HG03045 (cell line): Measurements from ENCODE around the gene NLRP6.
"Not testable (repeated sequence)": the region's sequence is repeated elsewhere in the genome, so short reads cannot be mapped to it uniquely, and the experiment has no call there.

ENCODE experiments used
- ATAC-seq: cut with Tn5 transposase; IDR thresholded peaks from one replicate; pipeline ENCODE4 v1.9.1; 2021; ENCODE audit warnings: mild to moderate bottlenecking, moderate library complexity; ENCODE audit not compliant: unreplicated experiment

Gene NLRP6

DNA sequence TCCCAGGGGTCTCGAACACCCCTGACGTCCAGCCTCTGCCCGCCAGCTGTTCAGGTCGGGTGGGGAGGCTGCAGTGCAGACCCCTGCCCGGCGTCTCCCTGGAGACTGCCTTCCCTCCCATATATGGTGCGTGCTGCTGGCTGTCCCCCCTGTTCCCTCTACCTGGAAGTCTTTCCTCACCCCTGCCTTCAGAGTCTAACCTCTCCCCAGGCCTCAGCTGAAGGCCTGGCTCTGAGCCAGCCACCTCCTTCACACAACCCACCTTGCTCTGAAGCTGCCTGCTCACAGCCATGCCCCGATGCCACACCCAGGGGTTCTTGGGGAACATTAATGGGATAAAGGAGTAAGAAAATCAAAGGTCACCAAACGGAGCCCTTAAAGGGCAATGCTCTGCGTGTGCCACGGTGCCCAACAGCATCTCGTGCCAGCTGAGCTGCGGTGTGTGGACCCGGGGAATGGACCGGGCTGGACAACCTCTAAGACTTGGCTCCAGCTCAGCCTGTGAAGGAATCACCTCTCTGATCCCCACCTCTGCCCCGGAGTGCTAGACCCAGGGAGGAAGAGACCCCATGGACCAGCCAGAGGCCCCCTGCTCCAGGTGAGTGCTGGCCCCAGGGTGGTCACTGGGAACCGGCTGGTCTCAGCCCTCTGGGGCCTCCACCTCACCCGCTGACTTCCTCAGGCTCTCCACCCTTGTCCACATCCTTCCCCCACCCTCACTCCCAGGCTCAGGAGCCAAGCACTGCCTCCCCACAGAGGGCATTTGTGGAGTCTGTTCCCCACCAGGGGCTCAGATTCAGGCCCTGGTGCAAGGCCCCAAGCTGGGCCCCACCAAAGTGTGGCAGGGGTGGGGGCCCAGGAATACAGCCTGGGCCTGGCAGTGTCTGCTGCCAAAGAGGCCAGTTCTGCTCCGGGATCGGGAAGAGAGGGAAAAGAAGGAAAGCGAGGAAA, at the start of gene NLRP6:
TSS of gene NLRP6 (plus strand) at position 407 of the 951 bp plus-strand sequence. CDS start at position 570, 163 bp downstream.
- no peak for ATAC-seq

DNA sequence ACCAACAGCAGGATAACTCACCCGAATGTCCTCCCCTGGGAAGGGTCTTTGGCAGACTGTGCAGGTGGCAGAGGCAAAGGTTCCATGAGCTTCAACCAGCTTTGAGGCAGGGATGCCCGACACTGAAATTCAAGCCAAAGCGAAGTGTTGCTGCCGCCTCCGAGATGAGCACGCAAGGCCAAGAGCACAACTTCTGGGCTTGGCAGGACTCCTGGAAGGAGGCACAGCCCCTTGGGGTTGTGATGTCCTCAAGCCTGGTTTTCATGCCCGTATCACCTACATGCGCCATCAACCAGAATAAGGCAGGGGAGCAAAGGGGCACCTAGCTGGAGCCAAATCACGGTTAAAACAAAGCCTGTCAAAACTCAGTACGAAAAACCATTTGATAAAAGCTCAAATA, 47.8 kb upstream of the NLRP6 start:
- ATAC-seq: no peak

DNA sequence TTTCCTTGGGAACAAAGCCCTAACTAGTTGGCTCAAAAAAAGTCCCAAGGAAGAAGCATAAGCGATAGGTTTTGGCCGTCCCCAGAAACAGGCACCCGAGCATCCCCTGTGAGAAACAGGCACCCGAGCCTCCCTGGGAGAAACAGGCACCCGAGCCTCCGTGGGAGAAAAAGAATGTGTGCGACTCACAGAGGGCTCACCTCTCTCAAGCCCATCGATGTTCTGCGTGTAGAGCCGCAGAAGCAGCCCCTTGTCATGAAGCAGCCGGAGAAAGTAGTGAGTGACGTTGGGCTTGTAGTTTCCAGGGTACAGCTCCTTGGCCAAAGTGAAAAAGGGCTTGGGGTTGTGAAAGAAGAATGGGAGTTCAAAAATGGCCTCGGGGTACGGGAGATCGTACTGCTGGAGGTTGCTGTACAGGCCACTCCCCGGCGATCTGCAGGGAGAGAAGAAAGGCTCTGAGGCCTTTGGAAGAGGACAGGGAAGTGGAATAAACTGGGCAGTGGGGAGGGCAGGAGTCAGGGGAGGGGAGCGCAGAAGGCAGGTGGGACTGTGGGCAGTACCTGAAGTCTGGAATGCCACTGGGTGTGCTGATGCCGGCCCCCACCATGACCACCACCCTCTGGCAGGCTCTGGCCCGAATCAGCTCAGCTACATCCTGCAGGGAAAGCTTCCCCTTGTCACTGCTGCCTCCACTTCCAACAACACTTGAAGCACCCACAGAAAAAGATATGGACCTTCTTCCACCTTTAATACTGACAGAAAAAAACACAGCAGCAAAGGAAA, 45.2 kb upstream of the NLRP6 start:
- ATAC-seq: no peak

DNA sequence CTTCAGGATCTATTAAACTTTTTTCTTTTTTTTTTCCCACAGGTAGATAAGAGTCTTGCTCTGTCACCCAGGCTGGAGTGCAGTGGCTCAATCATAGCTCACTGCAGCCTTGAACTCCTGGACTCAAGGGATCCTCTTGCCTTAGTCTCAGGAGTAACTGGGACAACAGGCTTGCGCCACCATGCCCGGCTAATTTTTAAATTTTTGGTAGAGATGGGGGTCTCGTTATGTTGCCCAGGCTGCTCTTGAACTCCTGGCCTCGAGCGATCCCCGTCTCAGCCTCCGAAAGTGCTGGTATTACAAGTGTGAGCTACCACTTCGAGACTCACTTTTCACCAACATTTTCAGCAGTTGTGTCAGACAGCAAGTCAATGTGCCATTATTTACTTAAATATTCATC, 43.0 kb upstream of the NLRP6 start:
- no peak for ATAC-seq

DNA sequence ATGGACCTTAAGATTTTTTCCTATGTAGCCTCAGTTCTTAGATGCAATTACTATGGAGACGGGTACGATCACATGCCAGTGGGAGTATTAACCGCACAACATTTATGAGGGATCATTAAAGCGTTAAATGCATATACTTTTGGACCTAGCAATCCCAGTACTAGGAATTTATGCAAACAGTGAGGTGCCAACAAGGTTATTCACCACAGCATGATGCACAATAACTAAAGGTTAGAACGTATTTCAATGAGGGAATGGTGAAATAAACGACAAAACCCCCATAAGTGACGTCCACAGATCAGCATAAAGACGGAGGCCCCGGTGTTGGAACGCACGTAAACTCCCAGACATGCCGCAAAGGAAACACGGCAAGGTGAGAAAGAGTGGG, 42.6 kb upstream of the NLRP6 start:
- no peak for ATAC-seq

DNA sequence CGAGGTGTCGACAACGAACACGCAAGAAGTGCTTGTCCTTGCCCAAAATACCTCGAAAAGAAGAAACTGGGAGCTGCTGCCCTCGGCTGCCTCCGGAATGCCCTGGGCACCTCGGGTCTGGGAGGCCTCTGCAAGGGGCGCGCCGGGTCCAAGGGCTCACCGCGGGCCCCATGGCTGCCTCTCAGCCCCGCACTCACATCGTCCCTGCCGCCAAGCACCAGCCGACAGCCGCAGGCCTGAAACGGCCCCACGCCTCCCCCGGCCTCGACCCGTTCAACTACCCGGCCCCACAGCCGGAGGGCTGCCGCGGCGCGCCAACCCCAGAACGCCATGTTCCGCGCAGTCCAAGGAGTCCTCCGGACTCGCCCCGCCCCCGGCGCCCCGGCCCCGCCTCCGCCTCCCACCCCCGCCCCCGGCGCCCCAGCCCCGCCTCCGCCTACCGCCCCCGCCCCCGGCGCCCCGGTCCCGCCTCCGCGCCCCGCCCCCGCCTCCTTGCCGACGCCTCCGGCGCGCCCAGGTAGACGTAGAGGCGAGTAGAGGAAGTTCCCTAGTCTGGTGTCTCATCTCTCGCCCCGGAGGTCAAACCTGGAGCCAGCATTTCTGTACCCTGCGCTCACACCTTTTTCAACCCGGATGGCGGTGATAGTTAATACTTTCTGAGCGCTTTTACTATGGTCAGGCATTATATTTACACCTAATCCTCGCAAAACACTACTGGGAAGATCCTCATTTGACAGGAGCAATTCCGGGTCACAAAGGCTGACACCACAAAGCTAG, 42.0 kb upstream of the NLRP6 start, which contains the start of gene SIRT3:
TSS of gene SIRT3 (minus strand) at position 346 of the 777 bp plus-strand sequence. CDS start at position 332, 14 bp downstream.
- ATAC-seq: peak; percentile 62

DNA sequence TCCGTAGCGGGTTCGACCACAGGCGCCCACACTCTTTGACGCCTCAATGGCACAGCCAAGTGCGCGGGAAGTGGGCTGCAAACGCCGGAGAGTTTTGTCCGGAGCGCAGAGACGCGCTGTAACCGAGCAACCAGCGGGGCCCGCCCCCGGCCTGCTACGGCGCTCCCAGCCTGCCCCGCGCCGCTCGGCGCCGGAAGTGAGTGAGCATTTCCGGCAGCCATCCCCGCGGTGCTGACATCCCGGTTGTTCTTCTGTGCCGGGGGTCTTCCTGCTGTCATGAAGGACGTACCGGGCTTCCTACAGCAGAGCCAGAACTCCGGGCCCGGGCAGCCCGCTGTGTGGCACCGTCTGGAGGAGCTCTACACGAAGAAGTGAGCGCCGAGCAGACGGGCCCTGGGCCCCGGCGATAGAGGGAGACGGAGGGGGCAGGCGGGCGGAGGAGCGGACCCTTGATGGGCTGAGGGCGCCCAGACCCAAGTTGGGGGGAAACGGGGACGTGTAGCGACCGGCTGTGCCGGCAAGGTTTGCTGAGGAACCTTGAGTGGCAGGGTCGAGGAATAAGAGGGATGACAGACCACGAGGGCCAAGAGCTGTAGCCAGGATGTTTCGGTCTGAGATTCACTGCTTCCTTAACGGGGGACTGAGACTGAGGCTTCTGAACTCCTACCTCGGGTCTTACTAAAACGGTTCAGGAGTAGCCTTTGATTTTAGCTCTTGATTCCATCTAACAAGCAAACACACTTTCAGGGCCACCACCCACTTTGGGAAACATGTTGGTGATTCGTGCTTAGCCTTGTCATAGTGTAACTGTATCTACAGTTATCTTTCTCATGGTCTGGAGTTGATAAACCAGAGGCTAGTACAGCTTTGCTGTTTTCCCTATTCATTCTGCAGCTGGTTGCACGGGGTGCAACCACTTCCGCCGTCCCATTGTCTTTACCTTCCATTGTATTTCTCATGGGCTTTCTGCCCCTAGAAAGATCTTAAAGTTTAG, 41.1 kb upstream of the NLRP6 start, which contains the start of gene PSMD13:
TSS of gene PSMD13 (plus strand) at position 203 of the 994 bp plus-strand sequence. CDS start at position 277, 74 bp downstream.
- peak; percentile 84 for ATAC-seq

DNA sequence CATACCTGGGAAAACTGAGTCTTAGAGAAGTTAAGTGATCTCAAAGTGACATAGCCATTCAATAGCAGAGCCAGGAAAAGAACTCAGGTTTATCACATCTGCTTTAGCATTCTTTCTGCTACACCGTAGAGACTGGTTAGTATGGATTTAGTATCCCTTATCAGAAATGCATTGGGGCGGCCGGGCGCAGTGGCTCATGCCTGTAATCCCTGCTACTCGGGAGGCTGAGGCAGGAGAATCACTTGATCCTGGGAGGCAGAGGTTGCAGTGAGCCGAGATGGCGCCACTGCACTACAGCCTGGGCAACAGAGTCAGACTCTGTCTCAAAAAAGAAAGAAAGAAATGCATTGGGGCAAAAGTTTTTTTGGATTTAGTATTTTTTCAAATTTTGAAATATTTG, 39.9 kb upstream of the NLRP6 start:
- not testable (repeated sequence) for ATAC-seq

DNA sequence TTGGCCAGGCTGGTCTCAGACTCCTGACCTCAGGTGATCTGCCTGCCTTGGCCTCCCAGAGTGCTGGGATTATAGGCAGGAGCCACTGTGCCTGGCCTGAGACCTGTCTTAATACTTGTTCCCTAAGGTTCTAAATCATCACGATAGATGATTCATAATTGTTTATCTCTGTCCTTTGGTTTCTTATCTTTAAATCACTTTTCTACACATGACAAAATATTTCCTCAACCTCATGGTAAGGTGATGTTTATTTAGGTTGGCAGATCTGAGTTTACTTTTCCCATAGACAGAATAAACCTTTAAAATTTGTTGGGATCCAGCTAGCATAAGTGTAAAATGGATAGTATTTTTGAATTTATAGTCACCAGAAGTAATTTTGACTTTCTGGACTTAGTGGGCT, 37.9 kb upstream of the NLRP6 start:
- ATAC-seq: no peak

DNA sequence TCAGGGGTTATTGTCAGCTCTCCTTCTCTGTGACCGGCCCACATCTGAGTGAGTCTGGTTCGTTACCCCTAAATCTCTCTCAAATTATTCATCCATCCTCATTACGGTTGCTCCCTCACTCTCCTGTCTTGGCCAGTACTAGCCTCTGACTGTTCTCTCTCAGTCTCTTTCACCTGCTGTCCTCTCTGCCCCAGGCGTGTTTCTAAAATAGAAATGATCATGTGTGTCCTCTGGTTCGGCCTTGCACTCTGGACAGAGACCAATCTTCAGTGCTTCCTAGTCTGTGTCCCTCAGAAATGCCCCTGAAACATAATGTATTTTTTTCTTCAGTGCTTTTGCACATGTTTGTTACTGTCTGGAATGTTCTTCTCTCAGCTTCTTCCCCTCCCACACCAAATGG, 36.6 kb upstream of the NLRP6 start:
- no peak for ATAC-seq

DNA sequence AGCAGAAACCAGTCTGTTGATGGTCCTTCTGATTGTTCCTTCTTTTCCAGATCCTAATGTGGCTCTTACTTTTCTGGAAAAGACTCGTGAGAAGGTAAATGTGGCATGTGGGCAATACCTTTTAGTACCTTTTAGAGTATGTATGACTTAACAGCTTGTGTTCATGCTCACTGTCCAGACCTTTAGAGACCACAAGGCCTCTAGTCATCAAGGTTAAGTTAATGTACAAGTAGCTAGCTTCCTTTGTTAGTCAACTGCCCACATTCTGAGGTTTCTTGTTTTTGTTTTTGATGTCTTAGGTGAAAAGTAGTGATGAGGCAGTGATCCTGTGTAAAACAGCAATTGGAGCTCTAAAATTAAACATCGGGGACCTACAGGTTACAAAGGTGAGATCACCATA, 33.8 kb upstream of the NLRP6 start:
- no peak for ATAC-seq

DNA sequence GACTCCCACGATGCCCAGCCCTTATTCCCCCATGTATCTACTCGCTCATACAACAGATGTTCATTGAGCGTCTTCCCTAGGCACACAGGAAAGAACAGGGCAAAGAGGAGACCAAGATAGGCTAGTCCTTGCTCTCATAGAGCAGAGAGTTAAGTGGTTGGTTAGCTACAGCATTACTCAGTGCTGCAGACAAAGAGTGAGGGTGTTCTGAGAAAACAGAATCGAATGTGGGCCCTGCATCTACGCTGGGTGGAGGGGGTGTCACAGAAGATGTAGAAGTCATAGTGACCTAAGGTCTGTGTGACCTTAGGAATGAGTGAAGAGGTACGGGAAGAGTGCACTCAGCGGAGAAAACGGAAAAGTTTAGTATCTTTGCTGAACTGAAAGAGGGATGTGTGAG, 29.1 kb upstream of the NLRP6 start:
- ATAC-seq: no peak

DNA sequence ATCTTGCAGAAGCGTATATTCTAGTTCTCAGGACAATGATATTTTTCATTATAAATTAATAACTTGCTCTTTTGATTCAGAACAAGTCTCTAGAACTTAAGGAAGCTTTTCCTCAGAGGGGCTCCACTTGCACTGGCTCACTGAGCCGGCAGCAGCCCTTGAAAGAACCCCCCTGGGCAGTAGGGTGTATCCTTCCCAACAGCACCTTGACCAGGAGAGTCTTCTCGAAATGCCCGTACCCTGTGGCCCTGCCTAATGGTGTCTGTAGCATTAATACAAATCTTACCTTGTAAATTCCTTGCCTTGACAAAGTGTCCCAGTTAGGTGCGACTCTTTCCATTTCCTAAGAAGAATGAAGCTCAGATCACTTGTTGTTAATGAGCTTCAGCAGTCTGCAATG, 27.9 kb upstream of the NLRP6 start:
- no peak for ATAC-seq

DNA sequence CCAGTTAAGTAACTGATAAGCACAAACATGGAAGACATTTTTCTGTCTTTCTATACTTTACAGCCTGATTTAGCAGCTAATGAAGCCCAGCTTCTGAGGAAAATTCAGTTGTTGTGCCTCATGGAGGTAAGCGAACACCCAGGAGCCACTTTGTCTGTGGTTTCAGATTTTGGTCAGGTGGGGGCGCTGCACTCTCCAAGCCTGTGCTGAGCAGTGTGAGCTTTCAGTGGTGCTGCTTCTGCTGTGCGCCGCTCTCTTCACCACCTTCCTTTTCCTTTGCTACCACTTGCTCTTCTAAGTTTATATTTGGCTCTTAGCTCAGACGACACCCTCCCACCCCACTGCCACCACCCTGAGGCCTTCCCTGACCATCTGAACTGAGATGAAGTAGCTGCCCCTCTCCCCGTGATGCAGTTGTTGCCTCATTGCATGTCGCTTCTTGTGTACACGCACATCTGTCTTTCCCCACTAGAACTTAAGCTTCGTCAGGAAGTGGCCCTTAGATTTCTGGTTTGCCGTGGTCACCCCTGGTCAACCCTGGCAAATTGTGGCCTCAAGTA, 27.4 kb upstream of the NLRP6 start:
- ATAC-seq: no peak

DNA sequence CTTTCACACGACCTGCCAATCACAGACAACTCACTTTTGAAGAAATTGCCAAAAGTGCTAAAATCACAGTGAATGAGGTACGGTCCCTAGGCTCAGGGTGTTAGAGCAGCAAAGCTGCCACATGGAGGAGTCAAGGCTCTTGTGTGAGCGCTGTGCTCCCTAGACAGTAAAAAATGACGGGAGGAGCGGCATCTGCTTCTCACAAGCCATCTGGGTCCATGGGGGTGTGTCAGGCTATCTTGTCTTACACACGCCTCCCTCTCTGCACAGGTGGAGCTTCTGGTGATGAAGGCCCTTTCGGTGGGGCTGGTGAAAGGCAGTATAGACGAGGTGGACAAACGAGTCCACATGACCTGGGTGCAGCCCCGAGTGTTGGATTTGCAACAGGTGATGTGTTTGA, 26.7 kb upstream of the NLRP6 start:
- ATAC-seq: no peak

DNA sequence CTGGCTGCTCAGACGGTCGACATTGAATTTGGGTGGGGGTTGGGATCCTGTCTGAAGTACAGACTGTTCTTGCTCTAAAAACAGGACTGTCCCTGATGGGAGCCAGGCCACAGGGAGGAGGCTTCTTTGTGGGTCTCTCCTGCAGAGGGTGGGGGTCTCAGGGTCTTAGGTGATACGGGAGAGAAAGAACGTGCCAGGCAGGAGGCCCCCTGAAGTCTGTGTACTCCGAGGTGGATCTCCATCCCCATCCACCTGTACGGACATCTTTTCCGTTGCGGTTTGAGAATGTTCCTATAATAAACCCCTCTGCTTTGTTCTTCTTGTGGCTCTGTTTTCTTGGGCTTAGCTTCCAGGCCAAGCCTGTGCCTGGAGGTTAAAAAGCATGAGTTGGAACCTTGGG, 25.5 kb upstream of the NLRP6 start:
- no peak for ATAC-seq

DNA sequence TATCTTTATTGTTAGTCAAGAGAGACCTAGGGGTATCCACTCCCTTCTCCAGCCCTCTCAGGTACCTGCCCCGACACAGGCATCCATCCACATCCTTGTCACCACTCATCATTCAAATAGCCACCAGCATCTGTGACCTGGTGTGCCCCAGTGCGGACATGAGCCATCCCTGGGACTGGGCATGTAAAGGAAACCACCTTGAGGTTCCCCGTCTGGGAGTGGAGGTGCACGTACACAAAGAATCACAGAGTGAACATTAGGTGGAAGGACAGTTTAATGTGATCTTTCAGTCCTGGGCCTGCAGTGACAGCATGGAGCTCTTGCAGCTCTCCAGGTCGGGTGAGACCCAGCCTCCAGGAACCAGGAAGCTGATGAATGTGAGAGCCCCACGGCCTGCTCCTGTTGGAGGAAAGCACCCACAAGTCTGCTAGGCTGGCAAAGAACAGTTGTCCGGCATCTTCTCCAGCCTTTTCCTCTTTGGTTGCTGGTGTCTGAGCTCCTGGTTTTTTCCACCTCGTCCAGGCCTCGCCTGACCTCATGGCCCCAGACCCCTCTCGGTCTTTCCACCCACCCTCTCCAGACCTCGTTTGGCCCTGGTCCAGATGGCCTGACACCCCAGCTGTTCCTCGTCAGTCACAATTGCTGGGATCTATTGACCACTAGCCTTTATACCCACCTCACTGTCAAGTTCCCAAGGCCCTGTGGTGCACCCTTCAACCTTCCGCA, 24.9 kb upstream of the NLRP6 start:
- ATAC-seq: no peak

DNA sequence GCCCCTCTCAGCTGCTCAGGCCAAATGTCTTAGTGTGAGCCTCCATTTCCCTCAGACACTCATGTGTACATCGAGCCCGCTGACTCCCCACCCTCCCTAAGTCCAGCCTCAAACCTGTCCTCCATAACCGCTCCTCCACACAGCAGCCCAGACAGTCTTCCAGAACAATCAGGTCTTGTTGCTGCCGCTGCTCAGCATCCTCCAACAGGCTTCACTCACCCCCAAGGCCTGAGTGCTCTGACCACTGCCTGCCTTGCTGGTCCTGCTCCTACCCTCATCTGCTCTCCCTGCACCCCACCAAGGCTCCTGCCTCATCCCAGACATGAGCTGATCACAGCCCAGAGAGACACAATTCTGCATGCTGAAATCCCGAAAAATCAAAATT, 24.3 kb upstream of the NLRP6 start:
- ATAC-seq: no peak

DNA sequence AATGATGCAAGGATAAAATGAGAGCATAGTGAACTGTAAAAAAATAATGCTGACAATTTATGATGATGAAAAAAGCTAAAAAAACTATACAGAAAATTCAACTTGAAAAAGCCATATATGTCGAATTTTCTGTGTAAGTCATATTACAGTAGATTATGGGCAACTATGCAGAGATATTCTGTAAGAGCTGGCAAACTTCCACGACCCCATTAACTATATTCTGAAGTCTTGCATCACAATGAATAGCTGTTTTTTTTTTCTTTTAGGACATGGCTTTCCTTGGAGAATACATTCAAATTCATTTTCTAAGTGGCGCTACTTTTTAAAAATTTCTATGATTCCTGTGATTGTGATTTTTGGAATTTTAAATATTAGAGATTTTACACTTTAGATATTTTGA, 23.0 kb upstream of the NLRP6 start:
- ATAC-seq: no peak
